Liver (tissue), 9 donors: ENCODE results near the gene TCEAL3. TPM values are rescaled to one million over a fixed set of nuclear protein-coding genes. Genes with fewer than 3 reads are reported as not detected.

Source experiments
- DNase-seq: peaks from one replicate; pipeline ENCODE4 v3.0.0-alpha.2; 2017; ENCODE audit warnings: low spot score
- H3K27ac ChIP-seq, 2 donors: one replicate each; pipeline ENCODE4 v1.7.0; 2013; ENCODE audit warnings: inconsistent platforms in 2 of 2, low read length in 2 of 2, control low read depth in 1 of 2, low read depth in 1 of 2, mild to moderate bottlenecking in 1 of 2
- H3K27me3 ChIP-seq, 4 donors: one replicate each; pipeline versions ENCODE4 v1.6.1 to v1.7.0; 2013; ENCODE audit warnings: low read length in 3 of 4, inconsistent platforms in 1 of 4, mild to moderate bottlenecking in 1 of 4, moderate library complexity in 1 of 4; ENCODE audit not compliant: control insufficient read depth in 4 of 4, insufficient read depth in 4 of 4
- H3K36me3 ChIP-seq, 4 donors: one replicate each; pipeline versions ENCODE4 v1.6.1 to v1.7.0; 2013; ENCODE audit warnings: low read length in 3 of 4, mild to moderate bottlenecking in 3 of 4, low read depth in 1 of 4, moderate library complexity in 1 of 4; ENCODE audit not compliant: control insufficient read depth in 4 of 4, insufficient read depth in 3 of 4
- H3K4me1 ChIP-seq, 4 donors: one replicate each; pipeline versions ENCODE4 v1.6.1 to v1.7.0; 2013; ENCODE audit warnings: low read length in 3 of 4, mild to moderate bottlenecking in 3 of 4, moderate library complexity in 1 of 4; ENCODE audit not compliant: control insufficient read depth in 4 of 4, insufficient read depth in 4 of 4
- H3K4me3 ChIP-seq, 3 donors: one replicate each; pipeline versions ENCODE4 v1.6.1 to v1.7.0; 2013; ENCODE audit warnings: low read length in 3 of 3, control low read depth in 1 of 3, low read depth in 1 of 3, mild to moderate bottlenecking in 1 of 3
- H3K9ac ChIP-seq, 2 donors: one replicate each; pipeline ENCODE4 v1.7.0; 2013; ENCODE audit warnings: low read length in 2 of 2, mild to moderate bottlenecking in 2 of 2, moderate library complexity in 2 of 2, control low read depth in 1 of 2, low read depth in 1 of 2
- H3K9me3 ChIP-seq, 4 donors: one replicate each; pipeline versions ENCODE4 v1.6.1 to v1.7.0; 2013; ENCODE audit warnings: low read length in 3 of 4; ENCODE audit not compliant: control insufficient read depth in 4 of 4
- ATF3 ChIP-seq: IDR thresholded peaks from 2 replicates; pipeline ENCODE4 v1.6.1; 2016; ENCODE audit warnings: antibody characterized with exemption
- CTCF ChIP-seq: fragments of 150-350 bp; IDR thresholded peaks from 2 replicates; pipeline ENCODE4 v1.5.1; 2017; ENCODE audit warnings: improper control_type of control experiment, low read depth, low read length; ENCODE audit not compliant: missing input control
- EGR1 ChIP-seq, 2 donors: IDR thresholded peaks; 2 replicates each; pipeline ENCODE4 v1.6.1; 2016 to 2018; ENCODE audit warnings: antibody characterized with exemption in 2 of 2, low read depth in 2 of 2
- FOXA1 ChIP-seq: IDR thresholded peaks from 2 replicates; pipeline ENCODE4 v1.6.1; 2016; ENCODE audit warnings: antibody characterized with exemption
- FOXA2 ChIP-seq: IDR thresholded peaks from 2 replicates; pipeline ENCODE4 v1.6.1; 2016; ENCODE audit warnings: antibody characterized with exemption
- GABPA ChIP-seq, 2 donors: IDR thresholded peaks in 1 of 2; conservative IDR thresholded peaks in 1 of 2; 2 replicates each; pipeline ENCODE4 v1.6.1; 2016; ENCODE audit warnings: antibody characterized with exemption in 2 of 2, mild to moderate bottlenecking in 1 of 2, moderate library complexity in 1 of 2
- HNF4A ChIP-seq, 2 donors: conservative IDR thresholded peaks; 2 replicates each; pipeline ENCODE4 v1.6.1; 2016; ENCODE audit warnings: antibody characterized with exemption in 2 of 2, mild to moderate bottlenecking in 2 of 2
- HNF4G ChIP-seq: IDR thresholded peaks from 2 replicates; pipeline ENCODE4 v1.6.1; 2016; ENCODE audit warnings: antibody characterized with exemption
- JUND ChIP-seq, 2 donors: IDR thresholded peaks; 2 replicates each; pipeline ENCODE4 v1.6.1; 2016; ENCODE audit warnings: antibody characterized with exemption in 2 of 2
- MAX ChIP-seq: IDR thresholded peaks from 2 replicates; pipeline ENCODE4 v1.6.1; 2016; ENCODE audit warnings: antibody characterized with exemption
- NR2F2 ChIP-seq: IDR thresholded peaks from 2 replicates; pipeline ENCODE4 v1.6.1; 2016; ENCODE audit warnings: antibody characterized with exemption
- RAD21 ChIP-seq, 2 donors: IDR thresholded peaks; 2 replicates each; pipeline ENCODE4 v1.6.1; 2016; ENCODE audit warnings: antibody characterized with exemption in 2 of 2, mild to moderate bottlenecking in 2 of 2
- REST ChIP-seq: IDR thresholded peaks from 2 replicates; pipeline ENCODE4 v1.6.1; 2016; ENCODE audit warnings: antibody characterized with exemption, mild to moderate bottlenecking
- RXRA ChIP-seq, 2 donors: IDR thresholded peaks; 2 replicates each; pipeline ENCODE4 v1.6.1; 2017 to 2018; ENCODE audit warnings: antibody characterized with exemption in 2 of 2, mild to moderate bottlenecking in 1 of 2
- SP1 ChIP-seq: IDR thresholded peaks from 2 replicates; pipeline ENCODE4 v1.6.1; 2018; ENCODE audit warnings: antibody characterized with exemption, mild to moderate bottlenecking
- TAF1 ChIP-seq: conservative IDR thresholded peaks from 2 replicates; pipeline ENCODE4 v1.6.1; 2016; ENCODE audit warnings: antibody characterized with exemption, mild to moderate bottlenecking
- YY1 ChIP-seq: IDR thresholded peaks from 2 replicates; pipeline ENCODE4 v1.6.1; 2016; ENCODE audit warnings: antibody characterized with exemption, mild to moderate bottlenecking
- ZBTB33 ChIP-seq: IDR thresholded peaks from 2 replicates; pipeline ENCODE4 v1.6.1; 2016; ENCODE audit warnings: antibody characterized with exemption
- WGBS: extraction: QIAGEN DNeasy Blood & Tissue Kit; methylation state at CpG from one replicate; pipeline ENCODE4 v1.1.7; 2013; 5-methylcytosine and 5-hydroxymethylcytosine counted together
- polyA plus RNA-seq, 2 donors: library from polyadenylated mRNA; stranded (reverse) in 1 of 2; unstranded in 1 of 2; fragments of 200-250 nt in 1 of 2; fragments of >200 nt in 1 of 2; fragmentation: Nextera tagmentation in 1 of 2; extraction: Ambion mirVana in 1 of 2; gene quantifications; one replicate each; pipeline versions ENCODE4 v1.2.1 to v1.2.3, GENCODE V29; 2013 to 2015
- total RNA-seq, 2 donors: library from RNA; depleted of rRNA; stranded (reverse); fragments of >200 nt; gene quantifications; one replicate each; pipeline ENCODE4 v1.2.3, GENCODE V29; 2014
- donor health status: healthy.
- donor health status: healthy.
- donor health status: healthy.
- donor health status: healthy.
- donor health status: healthy.

TCEAL3 gene
- total and polyA plus RNA-seq, 4 donors: 1.4 to 4.4 (median 2.4) TPM

GRCh38 chrX:103560256-103560655 is 47.5 kb upstream of the TCEAL3 start:
- Histone ChIP-seq H3K36me3 (no peaks in the 10 kb centered on the region), H3K27me3 (no peaks in the 10 kb centered on the region), H3K4me3 (no peak overlapping the region), H3K4me1 (no peaks in the 10 kb centered on the region), H3K9me3 (no peaks in the 10 kb centered on the region), H3K9ac (no peak overlapping the region), H3K27ac (no peak overlapping the region)
- 77% methylated on average over 1 of the region's 1 CpG for WGBS
- no peak for DNase-seq
- TF ChIP-seq JUND (IDR thresholded peaks at IDR 0.05): no peak

- Histone ChIP-seq H3K4me1 (no peaks in the 10 kb centered on the region), H3K4me3 (no peak overlapping the region), H3K36me3 (no peaks in the 10 kb centered on the region), H3K9ac (no peak overlapping the region), H3K27ac (no peak overlapping the region), H3K9me3 (no peaks in the 10 kb centered on the region), H3K27me3 (no peaks in the 10 kb centered on the region)
- TF ChIP-seq EGR1 (IDR thresholded peaks at IDR 0.05; ENCODE audit: low read depth in 2 of 2) (no peak), JUND (IDR thresholded peaks at IDR 0.05) (no peak), SP1 (no peak), FOXA2 (no peak), TAF1 (no peak), FOXA1 (no peak)
- DNase-seq: no peak
- WGBS: 90% methylated on average over 2 of the region's 2 CpGs
Measured at GRCh38 chrX:103562801-103563200, 45.0 kb upstream of the TCEAL3 start.

- WGBS: 74% methylated on average over 4 of the region's 4 CpGs
- Histone ChIP-seq H3K4me1 (no peaks in the 10 kb centered on the region), H3K27me3 (no peaks in the 10 kb centered on the region), H3K27ac (no peak overlapping the region), H3K9ac (no peak overlapping the region), H3K4me3 (no peak overlapping the region), H3K36me3 (no peaks in the 10 kb centered on the region), H3K9me3 (no peaks in the 10 kb centered on the region)
- no peak for TF ChIP-seq EGR1 (IDR thresholded peaks at IDR 0.05; ENCODE audit: low read depth in 2 of 2)
- TF ChIP-seq JUND (IDR thresholded peaks at IDR 0.05): no peak
- no peak for TF ChIP-seq FOXA2
- TF ChIP-seq RXRA (IDR thresholded peaks at IDR 0.05): no peak
- TF ChIP-seq RAD21 (IDR thresholded peaks at IDR 0.05): no peak
- no peak for TF ChIP-seq FOXA1
- TF ChIP-seq CTCF: no peak
- no peak for TF ChIP-seq HNF4G
- no peak for TF ChIP-seq REST
- TF ChIP-seq SP1: no peak
- no peak for TF ChIP-seq GABPA (IDR thresholded peaks at IDR 0.05 in 1 of 2, conservative IDR thresholded peaks at IDR 0.05 in 1 of 2)
- no peak for TF ChIP-seq MAX
- no peak for TF ChIP-seq HNF4A (conservative IDR thresholded peaks at IDR 0.05)
- TF ChIP-seq NR2F2: no peak
- no peak for TF ChIP-seq TAF1
- TF ChIP-seq ZBTB33: no peak
- TF ChIP-seq YY1: no peak
- TF ChIP-seq ATF3: no peak
- DNase-seq: no peak
Measured at GRCh38 chrX:103565197-103565596, 42.6 kb upstream of the TCEAL3 start.
